Cardiac fibroblast (primary cell): ENCODE results near the gene KLRC3.
"Not testable (repeated sequence)": the region's sequence is repeated elsewhere in the genome, so short reads cannot be mapped to it uniquely, and the experiment has no call there.

ENCODE experiments used
- DNase-seq, 2 donors: peaks; one replicate each; pipeline versions ENCODE4 v3.0.0 to v3.0.0-alpha.2; 2010; ENCODE audit warnings: low read depth in 2 of 2
- H3K4me3 ChIP-seq, 2 donors: replicated peaks in 1 of 2; 1 replicate in 1 of 2; 2 replicates in 1 of 2; pipeline ENCODE4 v1.5.1; 2011; ENCODE audit warnings: low read depth in 2 of 2, low read length in 2 of 2, mild to moderate bottlenecking in 2 of 2, moderate library complexity in 1 of 2
- CTCF ChIP-seq: IDR thresholded peaks from one replicate; pipeline ENCODE4 v1.5.1; 2011; ENCODE audit warnings: low read depth, mild to moderate bottlenecking, low read length, inconsistent platforms

Gene KLRC3

GRCh38 chr12:10386857-10387256 lies 33.5 kb downstream of the KLRC3 start:
- DNase-seq: peak in 1 of 2 donors; percentile 26
- H3K4me3 ChIP-seq: no peak overlapping the region
- no peak for TF ChIP-seq CTCF

- no peak for TF ChIP-seq CTCF
- peak; percentile 75 to 91 for DNase-seq
- no peak overlapping the region for H3K4me3 ChIP-seq
Measured at GRCh38 chr12:10385166-10385613, 35.2 kb downstream of the KLRC3 start.

DNA sequence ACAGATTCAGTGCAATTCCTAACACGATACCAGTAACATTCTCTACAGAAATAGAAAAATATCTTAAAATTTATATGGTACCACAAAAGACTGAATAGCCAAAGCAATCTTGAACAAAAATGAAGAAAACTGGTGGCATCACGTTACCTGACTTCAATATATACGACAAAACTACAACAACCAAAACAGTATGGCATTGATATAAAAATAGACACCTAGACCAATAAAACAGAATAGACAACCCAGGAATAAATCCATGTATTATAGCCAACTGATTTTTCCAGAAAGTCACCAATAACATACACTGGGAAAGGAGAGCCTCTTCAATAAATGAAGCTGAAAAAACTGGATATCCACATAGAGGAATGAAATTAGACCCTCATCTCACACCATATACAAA lies 36.2 kb downstream of the KLRC3 start:
- no peak overlapping the region for H3K4me3 ChIP-seq
- no peak for TF ChIP-seq CTCF

DNA sequence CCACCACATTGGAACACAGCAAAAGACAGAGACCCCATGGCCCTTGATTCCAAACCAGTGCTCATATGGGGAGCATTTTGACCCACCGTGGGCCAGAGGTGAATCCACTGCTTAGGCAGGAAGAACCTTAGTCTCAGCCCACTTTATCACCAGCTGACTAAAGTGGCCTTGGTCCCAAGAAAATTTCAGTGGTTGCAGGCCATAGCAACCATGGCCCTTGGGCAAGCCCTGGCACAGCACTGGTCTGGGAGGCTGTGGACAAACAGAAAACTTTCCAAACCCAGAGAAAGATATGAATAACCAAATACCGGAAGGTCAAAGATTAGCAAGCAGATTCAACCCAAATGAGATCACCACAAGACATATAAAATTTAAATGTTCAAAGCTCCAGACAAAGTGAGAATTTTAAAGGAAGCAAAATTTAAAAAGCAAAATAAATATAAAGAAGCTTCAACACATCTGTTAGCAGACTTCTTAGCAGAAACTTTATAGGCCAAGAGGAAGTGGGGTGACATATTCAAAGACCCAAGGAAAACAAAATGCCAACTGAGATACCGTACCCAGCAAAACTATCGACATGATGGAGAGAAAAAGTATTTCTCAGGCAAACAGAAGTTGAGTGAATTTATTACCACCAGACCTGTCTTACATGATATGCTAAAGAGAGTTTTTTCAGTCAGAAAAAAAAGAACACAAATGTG lies 38.3 kb downstream of the KLRC3 start:
- DNase-seq: no peak
- H3K4me3 ChIP-seq: no peak overlapping the region
- TF ChIP-seq CTCF: no peak

More for the DNA sequence above, 36.2 kb downstream of the KLRC3 start:
- DNase-seq: no peak

DNA sequence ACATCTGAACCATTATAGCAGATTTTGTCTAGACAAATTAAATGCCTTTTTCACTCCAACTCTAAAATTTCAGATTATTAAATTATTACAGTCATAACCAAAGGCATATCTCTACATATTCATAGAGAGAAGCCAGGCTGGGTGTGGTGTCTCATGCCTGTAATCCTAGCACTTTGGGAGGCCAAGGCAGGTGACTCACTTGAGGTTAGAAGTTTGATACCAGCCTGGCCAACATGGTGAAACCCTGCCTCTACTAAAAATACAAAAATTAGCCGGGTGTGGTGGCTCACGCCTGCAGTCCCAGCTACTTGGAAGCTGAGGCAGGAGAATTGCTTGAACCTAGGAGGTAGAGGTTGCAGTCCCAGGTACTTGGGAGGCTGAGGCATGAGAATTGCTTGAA lies 41.7 kb downstream of the KLRC3 start:
- not testable (repeated sequence) for DNase-seq, H3K4me3 ChIP-seq

DNA sequence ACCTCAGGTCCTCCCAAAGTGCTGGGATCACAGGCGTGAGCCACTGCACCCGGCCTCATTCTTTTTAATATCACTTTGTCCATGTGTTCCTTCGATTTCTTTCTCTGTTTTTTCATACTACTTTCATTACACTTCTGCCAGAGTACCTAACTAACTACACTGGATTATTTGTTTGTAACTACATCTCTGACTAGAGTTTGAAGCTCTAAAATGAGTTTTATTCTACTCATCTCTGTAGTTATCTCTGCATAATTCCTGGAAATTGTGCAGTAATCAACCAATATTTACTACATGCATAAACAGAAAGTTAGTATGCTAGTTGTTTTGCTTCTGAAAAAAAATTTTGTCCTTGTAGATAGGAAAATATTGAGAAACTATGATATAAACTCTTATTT lies 45.8 kb downstream of the KLRC3 start:
- no peak for TF ChIP-seq CTCF

DNA sequence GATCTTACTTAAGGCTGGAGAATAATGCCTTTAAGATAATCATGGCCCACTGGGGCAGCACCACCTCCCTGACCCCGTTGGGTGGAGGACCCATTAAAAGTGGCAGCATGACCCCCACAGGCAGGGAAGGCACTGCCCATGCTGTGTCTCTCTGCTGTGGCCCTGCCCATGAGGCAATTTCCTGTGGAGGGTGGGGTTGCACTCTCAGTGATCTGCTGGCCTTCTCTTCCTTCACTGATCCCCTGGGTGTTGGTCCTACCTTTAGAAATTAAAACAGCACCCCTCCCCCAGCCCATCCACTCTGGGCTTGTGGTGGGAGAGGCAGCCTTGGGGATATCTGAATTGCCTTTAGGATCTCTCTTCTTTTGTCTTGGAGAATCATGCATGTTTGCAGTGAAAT lies 47.8 kb downstream of the KLRC3 start:
- DNase-seq: no peak
- no peak overlapping the region for H3K4me3 ChIP-seq
- TF ChIP-seq CTCF: no peak

More for the DNA sequence above, 45.8 kb downstream of the KLRC3 start:
- no peak overlapping the region for H3K4me3 ChIP-seq
- no peak for DNase-seq

GRCh38 chr12:10371893-10372535 lies 48.4 kb downstream of the KLRC3 start:
- DNase-seq, H3K4me3 ChIP-seq: not testable (repeated sequence)
